ENCODE measurements around the gene ADH1A.

DNA sequence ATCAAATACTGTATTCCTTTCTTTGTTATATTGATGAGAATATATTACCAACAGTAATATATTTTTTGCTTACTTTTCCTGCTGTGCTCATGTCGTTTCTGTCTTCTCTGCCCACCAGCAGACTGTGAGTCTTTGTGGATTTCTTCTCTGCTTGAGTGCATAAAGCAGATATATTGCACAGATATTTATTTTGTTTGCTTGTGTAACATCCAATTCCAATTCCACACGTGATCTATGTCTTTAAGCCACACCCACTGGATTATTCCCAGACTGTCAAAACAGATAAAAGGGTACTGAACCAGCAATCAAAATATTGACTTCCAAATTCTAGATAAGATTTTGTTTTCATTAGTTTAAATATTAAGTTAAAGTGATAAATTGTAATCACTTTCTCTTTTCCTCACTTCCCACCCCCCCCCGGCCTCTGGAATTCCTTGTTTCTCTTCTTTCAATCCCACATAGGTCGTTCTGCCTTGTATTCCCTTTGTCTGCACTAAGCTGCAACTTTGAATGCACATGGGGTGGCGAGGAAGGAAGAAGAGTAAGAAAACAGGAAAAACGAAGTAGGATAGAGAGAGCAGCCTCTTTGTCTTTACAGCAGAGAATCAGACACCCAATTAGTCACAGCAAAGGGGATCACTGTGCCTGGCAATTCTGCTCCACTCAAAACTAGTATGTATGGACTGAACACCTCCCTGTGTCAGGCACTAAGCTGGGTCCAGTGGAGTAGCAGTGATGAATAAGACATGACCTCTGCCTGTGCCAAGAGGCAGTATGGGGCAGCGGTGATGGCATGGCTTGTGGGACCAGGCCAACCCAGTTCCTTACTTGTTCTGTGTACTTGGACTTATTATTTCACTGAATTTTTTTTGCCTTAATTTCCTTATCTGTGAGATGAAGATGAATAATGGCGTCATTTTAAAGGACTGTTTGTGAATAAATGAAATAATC, 30.7 kb upstream of the ADH1A start, which contains the start of gene ADH1B:
- TF ChIP-seq, protein P1, sequence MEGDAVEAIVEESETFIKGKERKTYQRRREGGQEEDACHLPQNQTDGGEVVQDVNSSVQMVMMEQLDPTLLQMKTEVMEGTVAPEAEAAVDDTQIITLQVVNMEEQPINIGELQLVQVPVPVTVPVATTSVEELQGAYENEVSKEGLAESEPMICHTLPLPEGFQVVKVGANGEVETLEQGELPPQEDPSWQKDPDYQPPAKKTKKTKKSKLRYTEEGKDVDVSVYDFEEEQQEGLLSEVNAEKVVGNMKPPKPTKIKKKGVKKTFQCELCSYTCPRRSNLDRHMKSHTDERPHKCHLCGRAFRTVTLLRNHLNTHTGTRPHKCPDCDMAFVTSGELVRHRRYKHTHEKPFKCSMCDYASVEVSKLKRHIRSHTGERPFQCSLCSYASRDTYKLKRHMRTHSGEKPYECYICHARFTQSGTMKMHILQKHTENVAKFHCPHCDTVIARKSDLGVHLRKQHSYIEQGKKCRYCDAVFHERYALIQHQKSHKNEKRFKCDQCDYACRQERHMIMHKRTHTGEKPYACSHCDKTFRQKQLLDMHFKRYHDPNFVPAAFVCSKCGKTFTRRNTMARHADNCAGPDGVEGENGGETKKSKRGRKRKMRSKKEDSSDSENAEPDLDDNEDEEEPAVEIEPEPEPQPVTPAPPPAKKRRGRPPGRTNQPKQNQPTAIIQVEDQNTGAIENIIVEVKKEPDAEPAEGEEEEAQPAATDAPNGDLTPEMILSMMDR (IDR thresholded peaks at IDR 0.05), result no peak
- TF ChIP-seq POLR2AphosphoS5 (IDR thresholded peaks at IDR 0.05) (no peak), POLR2A (IDR thresholded peaks at IDR 0.05) (no peak)

All from prostate gland (tissue), 2 donors.